BLaER1 (cell line): ENCODE results near the gene UBALD2.

Source experiments
- H3K27ac ChIP-seq: shearing (Covaris generic); formaldehyde crosslinking; 2 replicates; pipeline ENCODE4 v1.8.1; 2022
- H3K27me3 ChIP-seq: shearing (Covaris generic); formaldehyde crosslinking; 2 replicates; pipeline ENCODE4 v1.8.1; 2022
- H3K36me3 ChIP-seq: shearing (Covaris generic); formaldehyde crosslinking; 2 replicates; pipeline ENCODE4 v1.8.1; 2022
- H3K4me1 ChIP-seq: shearing (Covaris generic); formaldehyde crosslinking; 2 replicates; pipeline ENCODE4 v1.8.1; 2022
- H3K4me2 ChIP-seq: shearing (Covaris generic); formaldehyde crosslinking; 2 replicates; pipeline ENCODE4 v1.8.1; 2022
- H3K4me3 ChIP-seq: shearing (Covaris generic); formaldehyde crosslinking; 2 replicates; pipeline ENCODE4 v1.8.1; 2022
- H3K9ac ChIP-seq: shearing (Covaris generic); formaldehyde crosslinking; 2 replicates; pipeline ENCODE4 v1.8.1; 2022
- H3K9me3 ChIP-seq: shearing (Covaris generic); formaldehyde crosslinking; 2 replicates; pipeline ENCODE4 v1.8.1; 2022
- H4K20me1 ChIP-seq: shearing (Covaris generic); formaldehyde crosslinking; 2 replicates; pipeline ENCODE4 v1.8.1; 2022
- Cebpa-rat ChIP-seq: shearing (Covaris generic); IDR thresholded peaks from 2 replicates; pipeline ENCODE4 v1.8.1; 2022

UBALD2 gene

GRCh38 chr17:76277300-76278267 is 12.4 kb downstream of the UBALD2 start:
- no peak overlapping the region for H3K9ac ChIP-seq
- H4K20me1 ChIP-seq = peaks cover 5% of the 10 kb centered on the region; the same call in 1 of the 2 replicates
- no peak for TF ChIP-seq Cebpa-rat
- no peaks in the 10 kb centered on the region for H3K27me3 ChIP-seq
- no peaks in the 10 kb centered on the region; the same call in 1 of the 2 replicates for H3K36me3 ChIP-seq
- peaks cover 41% of the 10 kb centered on the region for H3K4me1 ChIP-seq
- H3K27ac ChIP-seq = no peak overlapping the region
- H3K4me2 ChIP-seq = no peak overlapping the region
- H3K9me3 ChIP-seq = no peaks in the 10 kb centered on the region
- H3K4me3 ChIP-seq = no peak overlapping the region

- Histone ChIP-seq H3K4me2 (no peak overlapping the region), H3K27me3 (no peaks in the 10 kb centered on the region), H3K4me3 (no peak overlapping the region), H3K27ac (no peak overlapping the region), H4K20me1 (no peaks in the 10 kb centered on the region), H3K4me1 (peaks cover 38% of the 10 kb centered on the region), H3K9me3 (no peaks in the 10 kb centered on the region), H3K36me3 (no peaks in the 10 kb centered on the region; the same call in 1 of the 2 replicates), H3K9ac (no peak overlapping the region)
- TF ChIP-seq Cebpa-rat = no peak
Measured at GRCh38 chr17:76278268-76278908, 13.2 kb downstream of the UBALD2 start.

GRCh38 chr17:76278952-76279741 is 14.0 kb downstream of the UBALD2 start:
- H3K36me3 ChIP-seq = no peaks in the 10 kb centered on the region; the same call in 1 of the 2 replicates
- no peaks in the 10 kb centered on the region for H3K9me3 ChIP-seq
- H3K9ac ChIP-seq = no peak overlapping the region
- H3K27me3 ChIP-seq = no peaks in the 10 kb centered on the region
- no peak for TF ChIP-seq Cebpa-rat
- H3K27ac ChIP-seq = no peak overlapping the region
- H3K4me3 ChIP-seq = no peak overlapping the region
- H4K20me1 ChIP-seq = no peaks in the 10 kb centered on the region
- H3K4me2 ChIP-seq = no peak overlapping the region
- H3K4me1 ChIP-seq = peaks cover 31% of the 10 kb centered on the region

GRCh38 chr17:76279742-76280287 is 14.7 kb downstream of the UBALD2 start:
- Histone ChIP-seq H3K4me2 (no peak overlapping the region), H3K9ac (no peak overlapping the region), H4K20me1 (no peaks in the 10 kb centered on the region), H3K36me3 (no peaks in the 10 kb centered on the region; the same call in 1 of the 2 replicates), H3K4me3 (no peak overlapping the region), H3K27me3 (no peaks in the 10 kb centered on the region), H3K4me1 (peaks cover 25% of the 10 kb centered on the region), H3K27ac (no peak overlapping the region), H3K9me3 (no peaks in the 10 kb centered on the region)
- no peak for TF ChIP-seq Cebpa-rat

GRCh38 chr17:76280650-76281049 is 15.5 kb downstream of the UBALD2 start:
- Histone ChIP-seq H3K4me2 (no peak overlapping the region), H3K4me1 (peaks cover 19% of the 10 kb centered on the region), H3K9ac (no peak overlapping the region), H4K20me1 (no peaks in the 10 kb centered on the region), H3K4me3 (no peak overlapping the region), H3K27ac (no peak overlapping the region), H3K36me3 (no peaks in the 10 kb centered on the region; the same call in 1 of the 2 replicates), H3K27me3 (no peaks in the 10 kb centered on the region), H3K9me3 (no peaks in the 10 kb centered on the region)
- TF ChIP-seq Cebpa-rat = no peak

- TF ChIP-seq Cebpa-rat = no peak
- Histone ChIP-seq H3K4me1 (peaks cover 8% of the 10 kb centered on the region), H3K9me3 (no peaks in the 10 kb centered on the region), H3K4me2 (no peak overlapping the region), H3K4me3 (no peak overlapping the region), H4K20me1 (no peaks in the 10 kb centered on the region), H3K27me3 (no peaks in the 10 kb centered on the region), H3K9ac (no peak overlapping the region), H3K36me3 (no peaks in the 10 kb centered on the region; the same call in 1 of the 2 replicates), H3K27ac (no peak overlapping the region)
Measured at GRCh38 chr17:76281573-76282371, 16.6 kb downstream of the UBALD2 start.

- no peaks in the 10 kb centered on the region for H3K27me3 ChIP-seq
Measured at GRCh38 chr17:76292567-76292966, 27.4 kb downstream of the UBALD2 start.

GRCh38 chr17:76293106-76293505 is 28.0 kb downstream of the UBALD2 start:
- TF ChIP-seq Cebpa-rat = no peak
- no peak overlapping the region for H3K4me2 ChIP-seq
- H3K4me1 ChIP-seq = peaks cover 15% of the 10 kb centered on the region; the same call in 1 of the 2 replicates

More at GRCh38 chr17:76292567-76292966, 27.4 kb downstream of the UBALD2 start:
- Histone ChIP-seq H3K9ac (no peak overlapping the region), H3K9me3 (no peaks in the 10 kb centered on the region), H3K4me2 (no peak overlapping the region), H3K36me3 (peaks cover 32% of the 10 kb centered on the region; the same call in 1 of the 2 replicates), H4K20me1 (no peaks in the 10 kb centered on the region), H3K4me3 (no peak overlapping the region), H3K4me1 (peaks cover 15% of the 10 kb centered on the region; the same call in 1 of the 2 replicates), H3K27ac (no peak overlapping the region)
- no peak for TF ChIP-seq Cebpa-rat

More at GRCh38 chr17:76293106-76293505, 28.0 kb downstream of the UBALD2 start:
- no peak overlapping the region for H3K27ac ChIP-seq
- no peak overlapping the region for H3K4me3 ChIP-seq
- H3K9ac ChIP-seq = no peak overlapping the region
- H3K36me3 ChIP-seq = peaks cover 32% of the 10 kb centered on the region; the same call in 1 of the 2 replicates
- no peaks in the 10 kb centered on the region for H3K27me3 ChIP-seq
- H4K20me1 ChIP-seq = no peaks in the 10 kb centered on the region
- no peaks in the 10 kb centered on the region for H3K9me3 ChIP-seq
